SK-N-SH (cell line): ENCODE results near the gene CLK1. TPM values are rescaled to one million over a fixed set of nuclear protein-coding genes. Genes with fewer than 3 reads are reported as not detected.

ENCODE experiments used
- CTCF ChIA-PET: fragments of 300-600, 350-600 bp; formaldehyde crosslinking; extraction: SDS; loops from one replicate; lab custom pipeline; 2021; lab: Yijun Ruan, JAX
- POLR2A ChIA-PET: fragments of 350-600 bp; sonication (Branson Sonifier 250); formaldehyde crosslinking; extraction: SDS; loops from one replicate; lab custom pipeline; 2020; ENCODE audit warnings: antibody characterized with exemption, inconsistent platforms; lab: Yijun Ruan, JAX
- DNase-seq: peaks from one replicate; pipeline ENCODE4 v3.0.0; 2012
- H2AFZ ChIP-seq: fragments of 200-600 bp; sonication (generic); 2 replicates; pipeline ENCODE4 v1.8.1; 2016; ENCODE audit warnings: antibody characterized with exemption, mild to moderate bottlenecking, low read depth
- H3F3A ChIP-seq: fragments of 200-600 bp; sonication (generic); replicated peaks from 2 replicates; pipeline ENCODE3; 2016; ENCODE audit warnings: antibody characterized with exemption, mild to moderate bottlenecking; ENCODE audit not compliant: insufficient read depth
- H3K27ac ChIP-seq, 2 experiments: fragments of 200-500 bp in 1 of 2; fragments of 200-600 bp in 1 of 2; sonication (Bioruptor generic) in 1 of 2; sonication (generic), shearing (Covaris generic) in 1 of 2; 2 replicates each; pipeline versions ENCODE4 v1.5.1 to v1.6.1; 2014 to 2016; ENCODE audit warnings: low read depth in 2 of 2, inconsistent platforms in 1 of 2, low read length in 1 of 2, mild to moderate bottlenecking in 1 of 2, mixed read lengths in 1 of 2
- H3K27me3 ChIP-seq: fragments of 200-600 bp; sonication (generic), shearing (Covaris generic); 2 replicates; pipeline ENCODE4 v1.6.1; 2016; ENCODE audit warnings: mixed run types; ENCODE audit not compliant: insufficient read depth
- H3K36me3 ChIP-seq, 2 experiments: fragments of 200-500 bp in 1 of 2; fragments of 200-600 bp in 1 of 2; sonication (Bioruptor generic) in 1 of 2; sonication (generic) in 1 of 2; replicated peaks in 1 of 2; 2 replicates each; pipeline versions ENCODE3 to v1.5.1; 2014 to 2016; ENCODE audit warnings: low read length in 1 of 2, mild to moderate bottlenecking in 1 of 2; ENCODE audit not compliant: insufficient read depth in 2 of 2, control insufficient read depth in 1 of 2
- H3K4me1 ChIP-seq, 2 experiments: fragments of 200-500 bp in 1 of 2; fragments of 200-600 bp in 1 of 2; sonication (Bioruptor generic) in 1 of 2; sonication (generic), shearing (Covaris generic) in 1 of 2; 2 replicates each; pipeline versions ENCODE4 v1.5.1 to v1.6.1; 2014 to 2016; ENCODE audit warnings: low read depth in 1 of 2, low read length in 1 of 2, mixed run types in 1 of 2; ENCODE audit not compliant: insufficient read depth in 2 of 2, control insufficient read depth in 1 of 2
- H3K4me2 ChIP-seq: fragments of 200-600 bp; sonication (generic), shearing (Covaris generic); 2 replicates; pipeline ENCODE4 v1.6.1; 2017; ENCODE audit warnings: mixed run types
- H3K4me3 ChIP-seq, 2 experiments: fragments of 200-500 bp in 1 of 2; fragments of 200-600 bp in 1 of 2; sonication (Bioruptor generic) in 1 of 2; sonication (generic), shearing (Covaris generic) in 1 of 2; 2 replicates each; pipeline versions ENCODE4 v1.5.1 to v1.8.1; 2014 to 2016; ENCODE audit warnings: low read depth in 2 of 2, inconsistent platforms in 1 of 2, low read length in 1 of 2, mild to moderate bottlenecking in 1 of 2, mixed read lengths in 1 of 2, moderate library complexity in 1 of 2
- H3K79me2 ChIP-seq: fragments of 200-600 bp; sonication (generic); 2 replicates; pipeline ENCODE4 v1.8.1; 2017; ENCODE audit warnings: mild to moderate bottlenecking; ENCODE audit not compliant: insufficient read depth
- H3K9ac ChIP-seq: fragments of 200-600 bp; sonication (generic); 2 replicates; pipeline ENCODE4 v1.6.1; 2017; ENCODE audit warnings: mixed run types
- H3K9me2 ChIP-seq: fragments of 200-600 bp; sonication (generic); 2 replicates; pipeline ENCODE4 v1.6.1; 2017; ENCODE audit warnings: mixed run types
- H3K9me3 ChIP-seq: fragments of 200-600 bp; sonication (generic); 2 replicates; pipeline ENCODE4 v1.6.1; 2017; ENCODE audit warnings: mixed run types, mild to moderate bottlenecking, moderate library complexity
- H4K20me1 ChIP-seq: fragments of 200-600 bp; sonication (generic); 2 replicates; pipeline ENCODE4 v1.6.1; 2017; ENCODE audit warnings: mild to moderate bottlenecking, mixed run types; ENCODE audit not compliant: insufficient read depth
- CTCF ChIP-seq: fragments of 200-600 bp; sonication (generic); IDR thresholded peaks from 2 replicates; pipeline ENCODE4 v1.6.1; 2017; ENCODE audit warnings: antibody characterized with exemption, mild to moderate bottlenecking, moderate library complexity
- EP300 ChIP-seq, 2 experiments: IDR thresholded peaks; 2 replicates each; pipeline versions ENCODE4 v1.4.0 to v1.6.1; 2012; ENCODE audit warnings: borderline replicate concordance in 1 of 2, low read depth in 1 of 2, low read length in 1 of 2
- FOXJ3 ChIP-seq: sonication (generic); formaldehyde crosslinking; IDR thresholded peaks from 2 replicates; pipeline ENCODE4 v1.5.1; 2020; ENCODE audit warnings: mild to moderate bottlenecking, missing genetic modification reagents
- GATA2 ChIP-seq: sonication (generic); formaldehyde crosslinking; IDR thresholded peaks from 2 replicates; pipeline ENCODE4 v1.5.0; 2020; ENCODE audit warnings: mild to moderate bottlenecking, missing genetic modification reagents
- IRF3 ChIP-seq: fragments of 150-350 bp; IDR thresholded peaks from 2 replicates; pipeline ENCODE4 v1.6.1; 2016; ENCODE audit warnings: mild to moderate bottlenecking, low read depth, low read length
- MEF2A ChIP-seq: IDR thresholded peaks from 2 replicates; pipeline ENCODE4 v1.4.0; 2012; ENCODE audit warnings: low read depth, borderline replicate concordance
- RAD21 ChIP-seq: IDR thresholded peaks from 2 replicates; pipeline ENCODE4 v1.6.1; 2012; ENCODE audit warnings: mild to moderate bottlenecking, low read length
- RCOR1 ChIP-seq: fragments of 150-350 bp; IDR thresholded peaks from 2 replicates; pipeline ENCODE4 v1.6.1; 2017; ENCODE audit warnings: antibody characterized with exemption, low read length
- REST ChIP-seq: IDR thresholded peaks from 2 replicates; pipeline ENCODE4 v1.6.1; 2012; ENCODE audit warnings: mild to moderate bottlenecking, low read depth, low read length, moderate library complexity
- RFX5 ChIP-seq: IDR thresholded peaks from 2 replicates; pipeline ENCODE4 v1.6.1; 2012; ENCODE audit warnings: mild to moderate bottlenecking, improper control_type of control experiment, low read length
- RXRA ChIP-seq: IDR thresholded peaks from 2 replicates; pipeline ENCODE4 v1.4.0; 2012; ENCODE audit warnings: low read depth, mild to moderate bottlenecking, borderline replicate concordance
- SIN3A ChIP-seq: IDR thresholded peaks from 2 replicates; pipeline ENCODE4 v1.6.1; 2012; ENCODE audit warnings: low read depth, mild to moderate bottlenecking, low read length, moderate library complexity, borderline replicate concordance
- SMC3 ChIP-seq: IDR thresholded peaks from 2 replicates; pipeline ENCODE4 v1.6.1; 2012; ENCODE audit warnings: low read depth, low read length, improper control_type of control experiment
- TAF1 ChIP-seq: IDR thresholded peaks from 2 replicates; pipeline ENCODE4 v1.6.1; 2012; ENCODE audit warnings: low read depth, mild to moderate bottlenecking, low read length, moderate library complexity, borderline replicate concordance
- TEAD4 ChIP-seq: IDR thresholded peaks from 2 replicates; pipeline ENCODE4 v1.4.0; 2012; ENCODE audit warnings: mild to moderate bottlenecking, borderline replicate concordance; ENCODE audit not compliant: insufficient read depth
- USF2 ChIP-seq: fragments of 150-350 bp; IDR thresholded peaks from 2 replicates; pipeline ENCODE4 v1.6.1; 2017; ENCODE audit warnings: antibody characterized with exemption, low read length, low read depth, borderline replicate concordance
- YY1 ChIP-seq: IDR thresholded peaks from 2 replicates; pipeline ENCODE4 v1.4.0; 2012; ENCODE audit warnings: low read depth, mild to moderate bottlenecking
- ZBTB33 ChIP-seq: IDR thresholded peaks from 2 replicates; pipeline ENCODE4 v1.4.0; 2012; ENCODE audit warnings: low read depth, borderline replicate concordance
- WGBS: methylation state at CpG from one replicate; pipeline ENCODE4 v1.1.6; 2017; ENCODE audit warnings: low lambda C conversion rate; 5-methylcytosine and 5-hydroxymethylcytosine counted together
- polyA plus RNA-seq, 3 experiments: library from polyadenylated mRNA; depleted of rRNA; stranded (reverse); fragments of >200 nt; gene quantifications; 2 replicates each; pipeline ENCODE4 v1.2.3, GENCODE V29; 2012

CLK1 gene
- polyA plus RNA-seq, 1 of the 3 experiments (the other 2 are of a cell fraction) = 31.1 TPM

GRCh38 chr2:200843993-200844948 lies 20.2 kb downstream of the CLK1 start:
- Histone ChIP-seq H3K9me3 (no peaks in the 10 kb centered on the region), H3F3A (peaks cover under 1% of the 10 kb centered on the region), H3K27me3 (no peaks in the 10 kb centered on the region), H3K79me2 (no peaks in the 10 kb centered on the region), H2AFZ (no peak overlapping the region), H3K9ac (no peak overlapping the region), H3K4me1 (no peaks in the 10 kb centered on the region), H3K27ac (no peak overlapping the region), H4K20me1 (no peaks in the 10 kb centered on the region), H3K4me3 (no peak overlapping the region), H3K36me3 (no peaks in the 10 kb centered on the region), H3K4me2 (no peak overlapping the region), H3K9me2 (no peaks in the 10 kb centered on the region)
- no peak for DNase-seq
- WGBS = 67% methylated on average over 13 of the region's 24 CpGs
- CTCF ChIA-PET = interaction anchor here (1.0 kb wide), 1 partner anchor 11 kb away, joined by 3 read pairs; no protein-coding TSS in a partner anchor
- TF ChIP-seq SIN3A (no peak), RFX5 (no peak), YY1 (no peak), TEAD4 (no peak), TAF1 (no peak), GATA2 (CRISPR knock-in tag) (no peak), ZBTB33 (no peak), IRF3 (no peak), SMC3 (no peak), REST (no peak), FOXJ3 (no peak), MEF2A (no peak), RCOR1 (no peak), RXRA (no peak), USF2 (no peak), RAD21 (no peak), CTCF (no peak), EP300 (IDR thresholded peaks at IDR 0.05; ENCODE audit: borderline replicate concordance in 1 of 2, low read depth in 1 of 2, low read length in 1 of 2) (no peak)
- POLR2A ChIA-PET = interaction anchor here (0.9 kb wide), 1 partner anchor 16 kb away, joined by 3 read pairs; no protein-coding TSS in a partner anchor
